Endothelial cell (in vitro differentiated cells): ENCODE measurements around the gene MYL6B. TPM values are rescaled to one million over a fixed set of nuclear protein-coding genes. Genes with fewer than 3 reads are reported as not detected.

Source experiments
- DNase-seq: peaks from one replicate; pipeline ENCODE4 v3.0.0; 2021; ENCODE audit warnings: low spot score
- H3K27ac Mint-ChIP-seq: one replicate; pipeline ENCODE4 v1.8.0; 2021; ENCODE audit warnings: mixed read lengths, inconsistent platforms; ENCODE audit not compliant: unreplicated experiment
- H3K27me3 Mint-ChIP-seq: one replicate; pipeline ENCODE4 v1.8.0; 2021; ENCODE audit warnings: mild to moderate bottlenecking, moderate library complexity, mixed read lengths, inconsistent platforms; ENCODE audit not compliant: unreplicated experiment
- H3K36me3 Mint-ChIP-seq: one replicate; pipeline ENCODE4 v1.8.0; 2021; ENCODE audit warnings: mild to moderate bottlenecking, low read depth, mixed read lengths, inconsistent platforms; ENCODE audit not compliant: unreplicated experiment
- H3K4me1 Mint-ChIP-seq: one replicate; pipeline ENCODE4 v1.8.0; 2021; ENCODE audit warnings: mild to moderate bottlenecking, mixed read lengths, inconsistent platforms; ENCODE audit not compliant: unreplicated experiment
- H3K4me3 Mint-ChIP-seq: one replicate; pipeline ENCODE4 v1.8.0; 2021; ENCODE audit warnings: mild to moderate bottlenecking, mixed read lengths, inconsistent platforms; ENCODE audit not compliant: unreplicated experiment
- H3K9me3 Mint-ChIP-seq: one replicate; pipeline ENCODE4 v1.8.0; 2021; ENCODE audit warnings: mixed read lengths, inconsistent platforms; ENCODE audit not compliant: unreplicated experiment
- long read RNA-seq: library from polyadenylated mRNA; unstranded; transcript quantifications from one replicate; pipeline ENCODE4 v2.0.0, GENCODE V29; 2020; ENCODE audit not compliant: unreplicated experiment
- total RNA-seq: library from RNA; stranded (reverse); fragmentation: NEBNext Ultra II Directional; extraction: Animal tissue kit (Norgen Biotek cat#: 25700); gene quantifications from one replicate; pipeline ENCODE4 v1.2.1, GENCODE V29; 2021; ENCODE audit not compliant: unreplicated experiment
- TF ChIP-seq, protein P1 (sequence below): fragments of 200-600 bp; sonication (generic); IDR thresholded peaks from one replicate; pipeline ENCODE4 v1.5.0; 2021; ENCODE audit warnings: antibody characterized with exemption; ENCODE audit not compliant: unreplicated experiment

Gene MYL6B
- total RNA-seq: 170 TPM
- long read RNA-seq, partial matches to known transcripts: 9 of 74 reads
- long read RNA-seq, other reads (novel, unspliced or antisense): 58 of 74 reads

DNA sequence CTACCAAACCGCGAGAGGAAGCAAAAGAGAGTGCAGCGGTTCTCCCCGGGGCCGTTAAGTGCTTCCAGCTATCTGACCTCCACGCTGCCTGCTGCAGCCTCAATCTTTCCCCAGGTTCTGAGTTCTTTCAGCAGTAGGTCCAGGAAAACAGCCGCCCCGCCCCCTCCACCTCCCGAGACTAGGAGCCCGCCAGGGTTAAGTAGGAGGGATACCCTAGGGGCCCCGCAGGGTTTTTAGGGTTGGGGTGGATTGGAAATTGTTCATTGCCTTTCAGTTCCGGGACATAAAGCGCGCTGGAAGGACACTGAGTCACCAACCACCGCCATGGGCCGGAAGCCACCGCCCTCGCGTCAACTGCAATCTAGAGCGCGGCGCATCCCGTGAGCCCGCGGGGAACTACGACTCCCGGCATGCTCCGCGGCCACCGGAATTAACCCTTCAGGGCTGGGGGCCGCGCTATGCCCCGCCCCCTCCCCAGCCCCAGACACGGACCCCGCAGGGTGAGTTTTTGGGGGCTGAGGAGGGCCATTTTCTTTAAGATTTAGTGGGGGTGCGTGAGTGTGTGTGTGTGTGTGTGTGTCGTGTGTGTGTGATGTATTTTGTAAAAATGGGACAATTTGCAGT lies at the start of gene MYL6B:
Gene MYL6B (plus strand): TSS at position 456 of the 624 bp plus-strand sequence. CDS start 1,332 bp downstream, outside the sequence.
- DNase-seq: peak; percentile 87
- H3K4me1 Mint-ChIP-seq: peaks cover 29% of the 10 kb centered on the region

DNA sequence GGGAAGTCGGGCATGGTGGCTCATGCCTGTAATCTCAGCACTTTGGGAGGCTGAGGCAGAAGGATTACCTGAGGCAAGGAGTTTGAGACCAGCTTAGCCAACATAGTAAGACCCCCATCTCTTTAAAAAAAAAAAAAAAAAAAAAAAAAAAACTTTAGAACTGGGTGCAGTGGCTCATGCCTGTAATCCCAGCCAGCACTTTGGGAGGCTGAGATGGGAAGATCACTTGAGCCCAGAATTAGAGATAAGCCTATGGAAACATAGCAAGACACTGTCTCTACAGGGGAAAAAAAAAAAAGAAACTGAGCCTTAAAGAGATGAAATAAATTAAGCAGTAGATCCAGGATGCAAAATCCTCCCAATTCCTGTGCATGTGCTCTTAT lies 49.7 kb upstream of the MYL6B start:
- Mint-ChIP-seq H3K9me3 (no peaks in the 10 kb centered on the region), H3K27me3 (peaks cover 3% of the 10 kb centered on the region), H3K36me3 (peaks cover 11% of the 10 kb centered on the region), H3K4me3 (no peak overlapping the region), H3K27ac (peak overlapping the region; percentile 78), H3K4me1 (peaks cover 27% of the 10 kb centered on the region)
- DNase-seq: no peak
- TF ChIP-seq, protein P1, sequence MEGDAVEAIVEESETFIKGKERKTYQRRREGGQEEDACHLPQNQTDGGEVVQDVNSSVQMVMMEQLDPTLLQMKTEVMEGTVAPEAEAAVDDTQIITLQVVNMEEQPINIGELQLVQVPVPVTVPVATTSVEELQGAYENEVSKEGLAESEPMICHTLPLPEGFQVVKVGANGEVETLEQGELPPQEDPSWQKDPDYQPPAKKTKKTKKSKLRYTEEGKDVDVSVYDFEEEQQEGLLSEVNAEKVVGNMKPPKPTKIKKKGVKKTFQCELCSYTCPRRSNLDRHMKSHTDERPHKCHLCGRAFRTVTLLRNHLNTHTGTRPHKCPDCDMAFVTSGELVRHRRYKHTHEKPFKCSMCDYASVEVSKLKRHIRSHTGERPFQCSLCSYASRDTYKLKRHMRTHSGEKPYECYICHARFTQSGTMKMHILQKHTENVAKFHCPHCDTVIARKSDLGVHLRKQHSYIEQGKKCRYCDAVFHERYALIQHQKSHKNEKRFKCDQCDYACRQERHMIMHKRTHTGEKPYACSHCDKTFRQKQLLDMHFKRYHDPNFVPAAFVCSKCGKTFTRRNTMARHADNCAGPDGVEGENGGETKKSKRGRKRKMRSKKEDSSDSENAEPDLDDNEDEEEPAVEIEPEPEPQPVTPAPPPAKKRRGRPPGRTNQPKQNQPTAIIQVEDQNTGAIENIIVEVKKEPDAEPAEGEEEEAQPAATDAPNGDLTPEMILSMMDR: no peak

More for the DNA sequence above, at the start of gene MYL6B:
- H3K36me3 Mint-ChIP-seq: peaks cover 11% of the 10 kb centered on the region
- H3K9me3 Mint-ChIP-seq: no peaks in the 10 kb centered on the region
- TF ChIP-seq, protein P1: no peak
- H3K27ac Mint-ChIP-seq: peak within 1 kb of the TSS; percentile 87
- peak within 1 kb of the TSS; percentile 97 for H3K4me3 Mint-ChIP-seq
- peaks cover 9% of the 10 kb centered on the region for H3K27me3 Mint-ChIP-seq

DNA sequence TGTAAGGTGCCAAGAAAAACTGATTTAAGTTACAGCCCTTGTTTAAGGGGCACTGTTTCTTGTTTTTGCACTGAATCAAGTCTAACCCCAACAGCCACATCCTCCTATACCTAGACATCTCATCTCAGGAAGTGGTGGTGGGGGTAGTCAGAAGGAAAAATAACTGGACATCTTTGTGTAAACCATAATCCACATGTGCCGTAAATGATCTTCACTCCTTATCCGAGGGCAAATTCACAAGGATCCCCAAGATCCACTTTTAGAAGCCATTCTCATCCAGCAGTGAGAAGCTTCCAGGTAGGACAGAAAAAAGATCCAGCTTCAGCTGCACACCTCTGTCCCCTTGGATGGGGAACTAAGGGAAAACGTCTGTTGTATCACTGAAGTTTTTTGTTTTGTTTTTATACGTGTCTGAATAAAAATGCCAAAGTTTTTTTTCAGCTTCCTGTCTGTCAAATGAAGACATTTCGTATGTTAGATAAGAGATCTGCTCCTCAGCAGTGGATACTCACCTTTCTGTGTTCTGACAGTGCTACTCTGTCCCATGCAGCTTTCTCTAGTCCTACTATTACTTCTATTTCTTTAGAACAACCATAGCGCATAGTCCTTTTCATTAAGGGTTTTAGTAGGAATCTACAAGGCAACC lies 49.2 kb upstream of the MYL6B start:
- Mint-ChIP-seq H3K4me1 (peaks cover 27% of the 10 kb centered on the region), H3K27me3 (peaks cover 5% of the 10 kb centered on the region), H3K4me3 (peak overlapping the region; percentile 100), H3K9me3 (no peaks in the 10 kb centered on the region), H3K27ac (peak overlapping the region; percentile 78), H3K36me3 (peaks cover 11% of the 10 kb centered on the region)
- no peak for DNase-seq
- TF ChIP-seq, protein P1: no peak

DNA sequence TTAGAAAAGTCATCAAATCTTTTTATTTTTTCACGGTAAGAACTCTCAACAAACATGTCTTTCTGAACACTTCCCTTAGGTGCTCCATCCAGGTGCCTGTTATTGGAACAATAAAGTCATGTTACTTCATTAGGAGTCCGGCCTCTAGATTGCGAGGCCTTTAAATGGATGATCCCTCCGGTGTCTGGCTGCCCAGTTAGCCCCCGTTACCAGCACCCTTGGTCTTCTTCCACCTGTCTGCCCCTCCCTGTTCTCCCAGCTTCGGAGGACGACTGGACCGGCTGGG lies 48.6 kb upstream of the MYL6B start:
- DNase-seq: no peak
- Mint-ChIP-seq H3K27ac (peak overlapping the region; percentile 93), H3K27me3 (peaks cover 6% of the 10 kb centered on the region), H3K4me3 (peak overlapping the region; percentile 100), H3K4me1 (peaks cover 27% of the 10 kb centered on the region), H3K36me3 (peaks cover 11% of the 10 kb centered on the region), H3K9me3 (no peaks in the 10 kb centered on the region)
- TF ChIP-seq, protein P1: no peak
